ENCODE measurements around the gene DMBX1. TPM values are rescaled to one million over a fixed set of nuclear protein-coding genes. Genes with fewer than 3 reads are reported as not detected.

The DMBX1 gene
- total and polyA plus RNA-seq, 9 of the 15 experiments (the other 6 are each of a cell fraction or from before 2014, with no cell fraction given): 0.25 to 4.3 (median 1.0) TPM

DNA sequence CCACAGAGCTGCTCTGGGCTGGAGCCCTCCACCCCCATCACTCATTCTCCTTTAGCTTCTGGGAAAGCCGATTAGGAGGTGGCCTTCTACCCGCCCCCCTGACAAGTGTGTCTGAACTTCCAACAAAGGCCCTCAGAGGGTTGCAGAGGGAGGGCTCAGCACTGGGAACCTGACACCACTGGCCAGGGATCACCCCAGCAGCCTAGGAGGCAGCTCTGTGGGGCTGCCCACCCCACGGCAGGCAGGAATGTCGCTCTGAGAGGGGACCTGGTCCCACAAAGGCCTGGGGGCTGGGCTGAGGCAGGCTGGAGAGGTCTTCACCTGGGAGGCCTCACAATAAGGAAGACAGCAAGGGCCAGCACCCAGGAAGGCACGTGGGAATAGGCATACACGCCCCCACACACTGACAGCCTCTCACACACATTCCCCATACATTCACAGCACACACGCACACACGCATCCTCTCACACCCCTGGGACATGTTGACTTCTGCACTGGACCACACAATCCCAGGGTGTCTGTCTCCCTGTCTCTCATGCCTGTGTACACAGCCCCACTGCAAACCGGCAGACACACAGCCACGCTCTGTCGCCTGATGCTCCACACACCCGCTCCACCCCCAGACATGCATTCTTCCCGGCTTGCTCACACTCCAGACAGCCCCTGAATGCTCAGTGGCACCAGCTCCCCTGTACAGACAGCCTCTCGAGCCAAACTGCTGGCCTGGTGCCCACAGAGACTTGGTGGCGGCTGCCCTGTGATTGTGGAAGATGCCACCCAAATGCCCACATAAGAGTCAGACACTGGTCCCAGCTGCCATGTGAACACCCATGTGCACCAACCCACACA lies 30.7 kb downstream of the DMBX1 start (continued):
- TF ChIP-seq MLLT1 (IDR thresholded peaks at IDR 0.05): 0 out of 4 replicates have a peak, but pooled peaks of 1 of the 2 experiments have one; percentile 47
- TF ChIP-seq ZNF395 (CRISPR knock-in tag; IDR thresholded peaks at IDR 0.05): no peak
- no peak for TF ChIP-seq ESRRA (IDR thresholded peaks at IDR 0.05; ENCODE audit: borderline replicate concordance, low read depth)
- TF ChIP-seq ZBTB11 (CRISPR knock-in tag; IDR thresholded peaks at IDR 0.05): no peak
- no peak for TF ChIP-seq ZNF785 (CRISPR knock-in tag; IDR thresholded peaks at IDR 0.05)
- TF ChIP-seq TEAD4 (IDR thresholded peaks at IDR 0.05; ENCODE audit: low read length): no peak
- TF ChIP-seq TEAD4 (CRISPR knock-in tag; IDR thresholded peaks at IDR 0.05; ENCODE audit: borderline replicate concordance): no peak
- TF ChIP-seq MAFK (IDR thresholded peaks at IDR 0.05; ENCODE audit: low read length): no peak
- TF ChIP-seq SRSF3 (IDR thresholded peaks at IDR 0.05; ENCODE audit: insufficient read depth, low read length): no peak
- TF ChIP-seq BRD4 (IDR thresholded peaks at IDR 0.05): no peak
- peak; percentile 48; the same call in 1 of the 2 replicates for TF ChIP-seq BHLHE40 (IDR thresholded peaks at IDR 0.05; ENCODE audit: low read length)
- TF ChIP-seq E2F6 (IDR thresholded peaks at IDR 0.05; ENCODE audit: borderline replicate concordance in 1 of 2, extremely low read depth in 1 of 2, insufficient read depth in 1 of 2, insufficient read length in 1 of 2, low read depth in 1 of 2, low read length in 1 of 2, poor library complexity in 1 of 2, severe bottlenecking in 1 of 2): peak; percentile 39 to 56
- no peak for TF ChIP-seq DDX20 (tag; IDR thresholded peaks at IDR 0.05; ENCODE audit: low read depth)
- TF ChIP-seq, protein P1, sequence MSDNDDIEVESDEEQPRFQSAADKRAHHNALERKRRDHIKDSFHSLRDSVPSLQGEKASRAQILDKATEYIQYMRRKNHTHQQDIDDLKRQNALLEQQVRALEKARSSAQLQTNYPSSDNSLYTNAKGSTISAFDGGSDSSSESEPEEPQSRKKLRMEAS (CRISPR knock-in tag; IDR thresholded peaks at IDR 0.05): peak; percentile 80
- no peak for TF ChIP-seq ZNF253 (CRISPR knock-in tag; conservative IDR thresholded peaks at IDR 0.05)
- TF ChIP-seq PHTF2 (CRISPR knock-in tag; IDR thresholded peaks at IDR 0.05): no peak
- TF ChIP-seq NR2C1 (IDR thresholded peaks at IDR 0.05): no peak
- TF ChIP-seq NR2C1 (tag; IDR thresholded peaks at IDR 0.05): 0 out of 2 replicates have a peak, but pooled peaks have one; percentile 16
- no peak for TF ChIP-seq ETS2 (tag; IDR thresholded peaks at IDR 0.05; ENCODE audit: borderline replicate concordance, poor library complexity, severe bottlenecking)
